H1 (cell line): ENCODE data around the gene ITPK1.

Experiments used
- CEBPB ChIP-seq: IDR thresholded peaks from 2 replicates; pipeline ENCODE4 v1.6.1; 2012; ENCODE audit warnings: low read depth, low read length
- EZH2 ChIP-seq: fragments of 200-600 bp; sonication (generic); IDR thresholded peaks from 2 replicates; pipeline ENCODE4 v1.7.1; 2012; ENCODE audit warnings: low read depth, mild to moderate bottlenecking, moderate library complexity, low read length, inconsistent platforms; ENCODE audit not compliant: severe bottlenecking
- NRF1 ChIP-seq: IDR thresholded peaks from 2 replicates; pipeline ENCODE4 v1.6.1; 2011; ENCODE audit warnings: mild to moderate bottlenecking, low read depth, low read length, improper control_type of control experiment
- POLR2A ChIP-seq, 2 experiments: IDR thresholded peaks; 1 replicate in 1 of 2; 2 replicates in 1 of 2; pipeline ENCODE4 v1.6.1; 2011; ENCODE audit warnings: low read depth in 2 of 2, low read length in 2 of 2, mild to moderate bottlenecking in 2 of 2; ENCODE audit errors: control extremely low read depth in 1 of 2
- RBBP5 ChIP-seq: IDR thresholded peaks from 2 replicates; pipeline ENCODE4 v1.7.1; 2012; ENCODE audit warnings: low read depth, mild to moderate bottlenecking, inconsistent platforms, low read length, moderate library complexity, borderline replicate concordance
- RFX5 ChIP-seq: IDR thresholded peaks from 2 replicates; pipeline ENCODE4 v1.6.1; 2011; ENCODE audit warnings: low read depth, low read length, improper control_type of control experiment, borderline replicate concordance
- TF ChIP-seq, protein P1 (sequence below), 3 experiments: IDR thresholded peaks; 1 replicate in 2 of 3; 2 replicates in 1 of 3; pipeline versions ENCODE4 v1.5.1 to v1.6.1; 2011; ENCODE audit warnings: low read length in 3 of 3, mild to moderate bottlenecking in 3 of 3, inconsistent platforms in 2 of 3, low read depth in 1 of 3, moderate library complexity in 1 of 3; ENCODE audit not compliant: insufficient read depth in 1 of 3; ENCODE audit errors: control extremely low read depth in 1 of 3

- TF ChIP-seq, protein P1, sequence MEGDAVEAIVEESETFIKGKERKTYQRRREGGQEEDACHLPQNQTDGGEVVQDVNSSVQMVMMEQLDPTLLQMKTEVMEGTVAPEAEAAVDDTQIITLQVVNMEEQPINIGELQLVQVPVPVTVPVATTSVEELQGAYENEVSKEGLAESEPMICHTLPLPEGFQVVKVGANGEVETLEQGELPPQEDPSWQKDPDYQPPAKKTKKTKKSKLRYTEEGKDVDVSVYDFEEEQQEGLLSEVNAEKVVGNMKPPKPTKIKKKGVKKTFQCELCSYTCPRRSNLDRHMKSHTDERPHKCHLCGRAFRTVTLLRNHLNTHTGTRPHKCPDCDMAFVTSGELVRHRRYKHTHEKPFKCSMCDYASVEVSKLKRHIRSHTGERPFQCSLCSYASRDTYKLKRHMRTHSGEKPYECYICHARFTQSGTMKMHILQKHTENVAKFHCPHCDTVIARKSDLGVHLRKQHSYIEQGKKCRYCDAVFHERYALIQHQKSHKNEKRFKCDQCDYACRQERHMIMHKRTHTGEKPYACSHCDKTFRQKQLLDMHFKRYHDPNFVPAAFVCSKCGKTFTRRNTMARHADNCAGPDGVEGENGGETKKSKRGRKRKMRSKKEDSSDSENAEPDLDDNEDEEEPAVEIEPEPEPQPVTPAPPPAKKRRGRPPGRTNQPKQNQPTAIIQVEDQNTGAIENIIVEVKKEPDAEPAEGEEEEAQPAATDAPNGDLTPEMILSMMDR (IDR thresholded peaks at IDR 0.05; ENCODE audit: control extremely low read depth in 1 of 3, insufficient read depth in 1 of 3, low read depth in 1 of 3, low read length in 3 of 3): no peak
- no peak for TF ChIP-seq POLR2A (IDR thresholded peaks at IDR 0.05; ENCODE audit: control extremely low read depth in 1 of 2, low read depth in 2 of 2, low read length in 2 of 2)
- TF ChIP-seq RBBP5: no peak
- TF ChIP-seq CEBPB: no peak
- no peak for TF ChIP-seq NRF1
- TF ChIP-seq RFX5: no peak
- TF ChIP-seq EZH2: no peak
Measured at GRCh38 chr14:92938235-92938875, 177.4 kb downstream of the ITPK1 start.
